DMS53 (cell line): ENCODE measurements around the gene CNTNAP3B.
"Not testable (repeated sequence)": the region's sequence is repeated elsewhere in the genome, so short reads cannot be mapped to it uniquely, and the experiment has no call there.

Experiments
- DNase-seq: peaks from one replicate; lab custom pipeline; 2025; lab: John Stamatoyannopoulos, UW

Gene CNTNAP3B

GRCh38 chr9:41977965-41978600 lies 151.1 kb downstream of the CNTNAP3B start:
- DNase-seq = not testable (repeated sequence)

DNA sequence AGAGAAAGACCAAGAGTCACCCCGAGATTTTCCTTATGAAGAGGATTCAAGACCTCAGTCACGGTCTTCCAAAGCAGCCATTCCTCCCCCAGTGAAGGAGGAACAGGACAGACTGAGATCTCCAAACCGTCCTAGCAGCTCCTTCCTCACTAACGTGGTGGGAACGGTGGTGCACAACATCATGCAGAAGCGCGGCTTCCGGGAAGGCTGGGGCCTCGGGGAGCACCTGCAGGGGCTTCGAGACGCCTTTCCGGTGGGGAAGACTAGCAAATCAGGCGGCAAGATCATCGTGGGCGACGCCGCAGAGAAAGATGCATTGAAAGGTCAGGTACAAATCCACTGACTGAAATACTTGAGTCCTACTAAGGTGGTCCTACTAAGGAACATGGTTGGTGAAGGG lies 154.3 kb downstream of the CNTNAP3B start:
- DNase-seq = not testable (repeated sequence)

GRCh38 chr9:41953007-41953406 lies 176.2 kb downstream of the CNTNAP3B start:
- not testable (repeated sequence) for DNase-seq

- not testable (repeated sequence) for DNase-seq
Measured at GRCh38 chr9:41941738-41942137, 187.5 kb downstream of the CNTNAP3B start.

DNA sequence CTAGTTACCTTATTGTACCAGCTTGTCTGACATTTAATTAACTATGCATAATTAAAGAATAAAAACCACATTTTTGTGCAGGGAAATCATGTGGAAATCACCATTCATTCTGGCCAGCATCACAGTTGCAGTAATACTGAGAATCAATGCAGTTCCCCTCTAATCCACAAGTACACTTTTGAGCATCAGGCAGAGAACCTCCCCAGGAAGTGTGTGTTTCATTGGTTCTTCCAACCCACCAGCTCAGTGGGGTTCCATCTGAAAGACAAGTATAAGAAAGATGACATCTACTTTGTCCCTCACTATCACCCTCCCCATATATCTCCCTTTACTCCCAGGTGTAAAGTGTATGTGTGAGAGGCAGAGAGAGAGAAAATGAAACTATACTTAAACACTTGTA lies 191.1 kb downstream of the CNTNAP3B start:
- DNase-seq = not testable (repeated sequence)

- DNase-seq = not testable (repeated sequence)
Measured at GRCh38 chr9:41935727-41936126, 193.5 kb downstream of the CNTNAP3B start.

DNA sequence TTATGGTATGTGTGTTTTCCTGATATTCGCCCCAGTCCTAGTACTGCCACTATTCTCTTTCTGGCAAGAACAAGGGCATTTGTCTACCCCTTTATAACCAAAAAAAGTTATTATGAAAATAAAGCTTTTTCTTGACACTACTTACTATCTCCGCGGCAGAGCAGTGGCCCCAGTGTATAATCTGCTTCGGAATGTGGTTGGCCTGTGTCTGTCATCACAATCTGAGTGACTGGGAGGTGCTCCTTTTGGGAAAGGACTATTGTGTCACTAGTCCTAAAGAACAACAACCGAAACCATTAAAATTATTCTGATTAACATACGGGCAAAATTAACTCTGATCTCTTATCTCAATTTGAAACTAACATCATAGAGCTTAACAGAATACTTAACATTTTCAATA lies 200.1 kb downstream of the CNTNAP3B start:
- not testable (repeated sequence) for DNase-seq

DNA sequence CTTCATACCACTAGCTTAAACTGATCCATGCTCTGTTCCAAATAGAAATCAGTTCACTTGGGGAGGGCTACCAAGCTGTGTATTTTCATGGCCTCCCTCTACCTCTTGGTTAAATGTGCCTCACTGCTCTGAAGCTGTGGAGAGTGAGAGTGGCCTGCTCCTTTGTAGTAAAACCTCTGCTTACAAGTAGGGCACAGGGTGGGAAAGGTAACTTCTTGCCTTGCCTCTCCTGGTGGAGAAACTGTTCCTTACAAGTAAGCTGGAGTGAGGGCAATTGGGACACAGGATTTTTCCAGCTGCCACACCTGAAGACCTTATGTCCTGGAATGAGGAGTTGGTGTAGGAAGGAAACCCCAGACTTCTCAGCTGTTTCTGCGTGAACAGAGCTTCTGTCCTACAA lies 211.9 kb downstream of the CNTNAP3B start:
- not testable (repeated sequence) for DNase-seq

- not testable (repeated sequence) for DNase-seq
Measured at GRCh38 chr9:41905488-41905887, 223.7 kb downstream of the CNTNAP3B start.

- not testable (repeated sequence) for DNase-seq
Measured at GRCh38 chr9:41902762-41903161, 226.5 kb downstream of the CNTNAP3B start.

GRCh38 chr9:41898720-41899343 lies 230.4 kb downstream of the CNTNAP3B start:
- not testable (repeated sequence) for DNase-seq

- DNase-seq = not testable (repeated sequence)
Measured at GRCh38 chr9:41874557-41874956, 254.7 kb downstream of the CNTNAP3B start.

DNA sequence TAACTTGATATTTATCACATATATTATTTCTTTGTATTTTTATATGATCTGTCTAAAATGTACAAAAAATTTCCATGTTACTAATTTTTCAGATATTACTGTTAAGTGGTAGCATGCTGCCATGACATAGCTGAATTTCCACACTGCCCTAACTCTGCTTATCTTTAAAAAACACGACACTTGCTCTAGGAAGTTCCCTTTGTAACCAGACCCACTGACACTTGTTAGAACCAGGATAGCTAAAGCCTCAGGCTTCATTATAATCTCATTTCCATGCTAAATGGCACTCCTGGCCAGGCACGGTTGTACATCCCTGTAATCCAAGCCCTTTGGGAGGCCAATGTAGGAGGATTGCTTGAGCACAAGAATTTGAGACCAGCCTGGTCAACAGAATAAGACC lies 273.8 kb downstream of the CNTNAP3B start:
- not testable (repeated sequence) for DNase-seq

DNA sequence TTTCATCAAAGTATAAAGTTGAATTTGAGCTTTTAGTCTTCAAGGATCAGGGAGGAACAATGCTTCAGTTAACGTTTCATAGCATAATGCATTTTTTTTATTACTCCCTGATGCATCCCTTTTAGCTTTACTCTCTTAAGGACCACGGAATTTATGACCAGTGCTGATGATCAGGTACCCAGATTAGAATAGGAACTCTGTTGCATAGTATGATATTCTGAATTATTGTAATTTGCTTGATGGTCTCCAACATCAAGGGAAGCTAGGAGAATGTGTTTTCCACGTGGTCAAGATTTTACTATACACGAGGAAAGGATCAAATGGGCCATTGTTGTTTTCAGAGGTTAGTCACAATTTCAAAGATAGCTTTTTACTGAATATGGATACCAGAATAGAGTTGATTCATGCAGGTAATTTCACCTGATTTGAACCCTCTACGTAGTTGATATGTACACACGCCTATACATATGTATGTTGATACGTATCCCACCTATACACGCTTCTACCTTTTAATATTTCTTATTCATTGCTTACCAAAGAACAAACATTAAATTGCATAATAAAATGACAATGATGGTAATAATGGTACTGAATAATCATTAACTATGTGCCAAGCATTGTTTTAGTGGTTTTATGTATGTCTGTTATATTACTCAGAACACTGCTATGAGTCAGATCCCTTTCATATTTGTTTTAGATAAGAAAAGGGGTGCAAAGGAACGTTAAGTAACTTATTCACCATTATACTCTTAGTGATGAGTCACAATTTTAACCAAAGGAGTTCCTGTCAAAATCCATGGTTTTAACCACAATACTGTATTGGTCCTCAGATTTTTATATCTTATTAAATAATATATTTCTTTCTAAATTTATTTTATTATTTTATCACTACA lies 277.1 kb downstream of the CNTNAP3B start:
- DNase-seq = not testable (repeated sequence)

GRCh38 chr9:41847829-41848228 lies 281.4 kb downstream of the CNTNAP3B start:
- DNase-seq = not testable (repeated sequence)
